ENCODE data around the gene FAM53C. TPM values are rescaled to one million over a fixed set of nuclear protein-coding genes. Genes with fewer than 3 reads are reported as not detected.
A peak's percentile ranks its signal among the peaks of the same experiment; 100 is the strongest.

Gene FAM53C
- total RNA-seq, 3 donors from 2014 or later: 16.6 to 31.0 (median 23.3) TPM

GRCh38 chr5:138338411-138339090, 485 bp downstream of the FAM53C start:
- H3K9me3 ChIP-seq: no peaks in the 10 kb centered on the region
- H3K27me3 ChIP-seq: no peaks in the 10 kb centered on the region
- intact Hi-C loops (cut with DNase I; ENCODE audit: low total_unique reads): no loop called here
- no peaks in the 10 kb centered on the region for H3K36me3 ChIP-seq
- H3K27ac ChIP-seq: peak overlapping the region; percentile 98 to 99
- TF ChIP-seq POLR2AphosphoS5 (IDR thresholded peaks at IDR 0.05) (no peak), POLR2A (IDR thresholded peaks at IDR 0.05) (no peak)
- peak overlapping the region; percentile 70 to 98 (median 90) for H3K4me3 ChIP-seq
- peaks cover 0 to 13% of the 10 kb centered on the region in 2 donors for H3K4me1 ChIP-seq
- DNase-seq (ENCODE audit: low spot score in 2 of 2): no peak

GRCh38 chr5:138339091-138339456, 1.0 kb downstream of the FAM53C start:
- H3K9me3 ChIP-seq: no peaks in the 10 kb centered on the region
- intact Hi-C loops (cut with DNase I; ENCODE audit: low total_unique reads): no loop called here
- H3K27me3 ChIP-seq: no peaks in the 10 kb centered on the region
- DNase-seq (ENCODE audit: low spot score in 2 of 2): peak in 1 of 2 donors; percentile 23
- no peak for TF ChIP-seq POLR2AphosphoS5 (IDR thresholded peaks at IDR 0.05)
- no peak for TF ChIP-seq POLR2A (IDR thresholded peaks at IDR 0.05)
- TF ChIP-seq CTCF (IDR thresholded peaks at IDR 0.05): no peak
- peak overlapping the region; percentile 98 to 99 for H3K27ac ChIP-seq
- H3K4me3 ChIP-seq: peak overlapping the region; percentile 70 to 98 (median 90)
- no peaks in the 10 kb centered on the region for H3K36me3 ChIP-seq
- peaks cover 0 to 13% of the 10 kb centered on the region in 2 donors for H3K4me1 ChIP-seq

GRCh38 chr5:138339464-138339863, 1.4 kb downstream of the FAM53C start:
- Histone ChIP-seq H3K27ac (peak overlapping the region; percentile 98 to 99), H3K36me3 (no peaks in the 10 kb centered on the region), H3K27me3 (no peaks in the 10 kb centered on the region), H3K9me3 (no peaks in the 10 kb centered on the region), H3K4me1 (peaks cover 0 to 13% of the 10 kb centered on the region in 2 donors), H3K4me3 (peak overlapping the region; percentile 70 to 98 (median 90))
- intact Hi-C loops (cut with DNase I; ENCODE audit: low total_unique reads): no loop called here
- DNase-seq (ENCODE audit: low spot score in 2 of 2): no peak
- TF ChIP-seq CTCF (IDR thresholded peaks at IDR 0.05) (no peak), POLR2AphosphoS5 (IDR thresholded peaks at IDR 0.05) (no peak), POLR2A (IDR thresholded peaks at IDR 0.05) (no peak)

DNA sequence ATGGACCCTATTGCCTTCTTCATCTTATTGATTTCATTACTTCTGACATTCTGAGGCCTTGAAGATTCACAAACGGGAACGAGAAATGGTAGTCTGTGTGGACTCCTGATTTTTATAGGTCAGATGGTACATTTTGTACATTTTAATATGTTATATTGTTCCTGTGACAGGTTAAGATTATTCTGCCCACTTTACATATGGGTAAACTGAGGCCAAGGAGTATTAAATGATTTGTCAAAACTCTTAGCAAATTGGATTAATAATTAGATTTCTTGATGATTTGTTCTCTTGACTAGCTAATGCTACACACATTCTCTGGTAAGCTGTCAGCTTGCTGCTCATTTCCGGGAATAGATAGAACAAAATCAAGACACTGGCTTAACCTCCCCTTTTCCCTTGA, 1.9 kb downstream of the FAM53C start:
- Histone ChIP-seq H3K27ac (peak overlapping the region in 1 of 2 donors; percentile 99), H3K4me3 (peak overlapping the region in 2 of 3 donors; percentile 90 to 98), H3K9me3 (no peaks in the 10 kb centered on the region), H3K4me1 (peaks cover 0 to 13% of the 10 kb centered on the region in 2 donors), H3K27me3 (no peaks in the 10 kb centered on the region), H3K36me3 (peaks cover 3% of the 10 kb centered on the region)
- DNase-seq (ENCODE audit: low spot score in 2 of 2): no peak
- intact Hi-C loops (cut with DNase I; ENCODE audit: low total_unique reads): no loop called here
- TF ChIP-seq POLR2A (IDR thresholded peaks at IDR 0.05) (no peak), CTCF (IDR thresholded peaks at IDR 0.05) (no peak), POLR2AphosphoS5 (IDR thresholded peaks at IDR 0.05) (no peak)

- H3K4me3 ChIP-seq: no peak overlapping the region
- DNase-seq (ENCODE audit: low spot score in 2 of 2): no peak
- H3K27ac ChIP-seq: no peak overlapping the region
- H3K27me3 ChIP-seq: no peaks in the 10 kb centered on the region
- peaks cover 11% of the 10 kb centered on the region for H3K36me3 ChIP-seq
- intact Hi-C loops (cut with DNase I; ENCODE audit: low total_unique reads): loop anchor here (5.0 kb wide), 1 partner anchor 1332 kb away; no protein-coding TSS in a partner anchor
- TF ChIP-seq POLR2A (IDR thresholded peaks at IDR 0.05) (no peak), POLR2AphosphoS5 (IDR thresholded peaks at IDR 0.05) (no peak), CTCF (IDR thresholded peaks at IDR 0.05) (no peak)
- H3K4me1 ChIP-seq: peaks cover 0 to 7% of the 10 kb centered on the region in 2 donors
- no peaks in the 10 kb centered on the region for H3K9me3 ChIP-seq
These were observed 7.0 kb downstream of the FAM53C start for GRCh38 chr5:138344887-138345622.
